ENCODE results near the gene ZNF516. TPM values are rescaled to one million over a fixed set of nuclear protein-coding genes. Genes with fewer than 3 reads are reported as not detected.

Gene ZNF516
- total RNA-seq, 6 donors from 2014 or later, result 21.9 to 44.3 (median 36.5) TPM

- TF ChIP-seq POLR2AphosphoS5 (IDR thresholded peaks at IDR 0.05), result no peak
- no peak overlapping the region for H3K27ac ChIP-seq
- ATAC-seq (ENCODE audit: low FRiP score in 2 of 2), result no peak
- H3K4me3 ChIP-seq, result no peak overlapping the region
- H3K4me1 ChIP-seq, result peaks cover 4 to 32% (median 26%) of the 10 kb centered on the region in 4 donors
- no peaks in the 10 kb centered on the region for H3K36me3 ChIP-seq
- 69 to 80% methylated on average over 22 of the region's 22 CpGs for WGBS, 2 donors
- H3K9me3 ChIP-seq, result no peaks in the 10 kb centered on the region
- DNase-seq, result no peak
- H3K27me3 ChIP-seq, result no peaks in the 10 kb centered on the region
Measured at GRCh38 chr18:76425146-76426131, 69.6 kb downstream of the ZNF516 start.

- no peak for DNase-seq
- Histone ChIP-seq H3K4me1 (peaks cover 0 to 19% (median 15%) of the 10 kb centered on the region in 4 donors), H3K9me3 (no peaks in the 10 kb centered on the region), H3K27ac (no peak overlapping the region), H3K27me3 (no peaks in the 10 kb centered on the region), H3K4me3 (no peak overlapping the region), H3K36me3 (no peaks in the 10 kb centered on the region)
- WGBS, 2 donors, result 86 to 95% methylated on average over 7 of the region's 7 CpGs
- ATAC-seq (ENCODE audit: low FRiP score in 2 of 2), result no peak
- TF ChIP-seq EP300 (IDR thresholded peaks at IDR 0.05) (no peak), POLR2A (IDR thresholded peaks at IDR 0.05) (no peak), CTCF (IDR thresholded peaks at IDR 0.05) (no peak), POLR2AphosphoS5 (IDR thresholded peaks at IDR 0.05) (no peak)
Measured at GRCh38 chr18:76422838-76423237, 72.2 kb downstream of the ZNF516 start.

GRCh38 chr18:76422121-76422520 lies 72.9 kb downstream of the ZNF516 start:
- Histone ChIP-seq H3K27ac (peak overlapping the region in 2 of 4 donors; percentile 27 to 43), H3K4me1 (peaks cover 0 to 19% (median 16%) of the 10 kb centered on the region in 4 donors), H3K4me3 (no peak overlapping the region), H3K27me3 (no peaks in the 10 kb centered on the region), H3K36me3 (no peaks in the 10 kb centered on the region), H3K9me3 (no peaks in the 10 kb centered on the region)
- peak; percentile 36 to 82 for ATAC-seq (ENCODE audit: low FRiP score in 2 of 2)
- WGBS, 2 donors, result 64 to 83% methylated on average over 11 of the region's 11 CpGs
- no peak for DNase-seq
- TF ChIP-seq POLR2AphosphoS5 (IDR thresholded peaks at IDR 0.05) (no peak), EP300 (IDR thresholded peaks at IDR 0.05) (no peak)

GRCh38 chr18:76421685-76422078 lies 73.4 kb downstream of the ZNF516 start:
- H3K36me3 ChIP-seq, result no peaks in the 10 kb centered on the region
- TF ChIP-seq POLR2A (IDR thresholded peaks at IDR 0.05) (no peak), EP300 (IDR thresholded peaks at IDR 0.05) (no peak), POLR2AphosphoS5 (IDR thresholded peaks at IDR 0.05) (no peak), CTCF (IDR thresholded peaks at IDR 0.05) (no peak)
- ATAC-seq (ENCODE audit: low FRiP score in 2 of 2), result peak in 1 of 2 donors; percentile 8
- H3K4me1 ChIP-seq, result peaks cover 0 to 22% (median 18%) of the 10 kb centered on the region in 4 donors
- peak overlapping the region in 2 of 4 donors; percentile 27 to 43 for H3K27ac ChIP-seq
- 68 to 74% methylated on average over 3 of the region's 3 CpGs for WGBS, 2 donors
- no peaks in the 10 kb centered on the region for H3K9me3 ChIP-seq
- H3K4me3 ChIP-seq, result no peak overlapping the region
- DNase-seq, result no peak
- H3K27me3 ChIP-seq, result no peaks in the 10 kb centered on the region

GRCh38 chr18:76420898-76421684 lies 74.0 kb downstream of the ZNF516 start:
- peak overlapping the region in 2 of 4 donors; percentile 27 to 74 for H3K27ac ChIP-seq
- H3K4me3 ChIP-seq, result peak overlapping the region in 1 of 4 donors; percentile 10
- no peaks in the 10 kb centered on the region for H3K27me3 ChIP-seq
- peaks cover 0 to 22% (median 21%) of the 10 kb centered on the region in 4 donors for H3K4me1 ChIP-seq
- WGBS, 2 donors, result 56 to 59% methylated on average over 6 to 13 of the region's 13 CpGs
- ATAC-seq (ENCODE audit: low FRiP score in 2 of 2) (peak; percentile 54 to 84), DNase-seq (peak in 1 of 2 donors; percentile 74)
- H3K36me3 ChIP-seq, result no peaks in the 10 kb centered on the region
- no peaks in the 10 kb centered on the region for H3K9me3 ChIP-seq
- no peak for TF ChIP-seq EP300 (IDR thresholded peaks at IDR 0.05)
- no peak for TF ChIP-seq CTCF (IDR thresholded peaks at IDR 0.05)
- no peak for TF ChIP-seq POLR2A (IDR thresholded peaks at IDR 0.05)
- no peak for TF ChIP-seq POLR2AphosphoS5 (IDR thresholded peaks at IDR 0.05)
